ENCODE results near the gene PFDN1.

GRCh38 chr5:140338336-140338735 is 35.4 kb upstream of the PFDN1 start:
- TF ChIP-seq CTCF (IDR thresholded peaks at IDR 0.05 in 8 of 11, conservative IDR thresholded peaks at IDR 0.05 in 3 of 11), result no peak
- no peak for TF ChIP-seq POLR2AphosphoS5 (IDR thresholded peaks at IDR 0.05)
- TF ChIP-seq POLR2A (IDR thresholded peaks at IDR 0.05), result no peak

All from spleen (tissue), 7 donors.